Measurements from ENCODE around the gene JCHAIN.

JCHAIN gene

GRCh38 chr4:70634482-70634881 lies 31.8 kb downstream of the JCHAIN start:
- DNase-seq: no peak

GRCh38 chr4:70632028-70632427 lies 34.3 kb downstream of the JCHAIN start:
- DNase-seq: no peak

GRCh38 chr4:70630162-70630561 lies 36.1 kb downstream of the JCHAIN start:
- no peak for DNase-seq

- DNase-seq: no peak
Measured at GRCh38 chr4:70629469-70630090, 36.7 kb downstream of the JCHAIN start.

- DNase-seq: no peak
Measured at GRCh38 chr4:70628444-70628843, 37.9 kb downstream of the JCHAIN start, which contains the start of gene ENAM. Gene ENAM, plus strand, starts transcription at chr4:70628744. Its CDS starts 757 bp downstream, at chr4:70629501.

GRCh38 chr4:70627620-70628019 lies 38.7 kb downstream of the JCHAIN start:
- no peak for DNase-seq

- no peak for DNase-seq
Measured at GRCh38 chr4:70624226-70624793, 42.0 kb downstream of the JCHAIN start.

GRCh38 chr4:70623323-70623722 lies 43.0 kb downstream of the JCHAIN start:
- no peak for DNase-seq

- no peak for DNase-seq
Measured at GRCh38 chr4:70619778-70620177, 46.5 kb downstream of the JCHAIN start.

- DNase-seq: no peak
Measured at GRCh38 chr4:70619288-70619687, 47.0 kb downstream of the JCHAIN start.

GRCh38 chr4:70614184-70614555 lies 52.1 kb downstream of the JCHAIN start:
- no peak for DNase-seq

GRCh38 chr4:70613306-70614183 lies 52.8 kb downstream of the JCHAIN start:
- DNase-seq: no peak

GRCh38 chr4:70608324-70608723 lies 58.0 kb downstream of the JCHAIN start:
- DNase-seq: no peak

- no peak for DNase-seq
Measured at GRCh38 chr4:70607334-70607853, 58.9 kb downstream of the JCHAIN start.

- DNase-seq: no peak
Measured at GRCh38 chr4:70606459-70606858, 59.8 kb downstream of the JCHAIN start.
